DND-41 (cell line): ENCODE data around the gene SNRNP70.

Experiments
- EZH2 ChIP-seq: IDR thresholded peaks from 3 replicates; pipeline ENCODE4 v1.6.1; 2012; ENCODE audit warnings: borderline replicate concordance, low read depth, mild to moderate bottlenecking, moderate library complexity, low read length, inconsistent platforms; ENCODE audit not compliant: severe bottlenecking
- TF ChIP-seq, protein P1 (sequence below): IDR thresholded peaks from 2 replicates; pipeline ENCODE4 v1.5.1; 2012; ENCODE audit warnings: borderline replicate concordance, low read length, moderate library complexity, mild to moderate bottlenecking; ENCODE audit not compliant: poor library complexity, severe bottlenecking; ENCODE audit errors: extremely low read depth

DNA sequence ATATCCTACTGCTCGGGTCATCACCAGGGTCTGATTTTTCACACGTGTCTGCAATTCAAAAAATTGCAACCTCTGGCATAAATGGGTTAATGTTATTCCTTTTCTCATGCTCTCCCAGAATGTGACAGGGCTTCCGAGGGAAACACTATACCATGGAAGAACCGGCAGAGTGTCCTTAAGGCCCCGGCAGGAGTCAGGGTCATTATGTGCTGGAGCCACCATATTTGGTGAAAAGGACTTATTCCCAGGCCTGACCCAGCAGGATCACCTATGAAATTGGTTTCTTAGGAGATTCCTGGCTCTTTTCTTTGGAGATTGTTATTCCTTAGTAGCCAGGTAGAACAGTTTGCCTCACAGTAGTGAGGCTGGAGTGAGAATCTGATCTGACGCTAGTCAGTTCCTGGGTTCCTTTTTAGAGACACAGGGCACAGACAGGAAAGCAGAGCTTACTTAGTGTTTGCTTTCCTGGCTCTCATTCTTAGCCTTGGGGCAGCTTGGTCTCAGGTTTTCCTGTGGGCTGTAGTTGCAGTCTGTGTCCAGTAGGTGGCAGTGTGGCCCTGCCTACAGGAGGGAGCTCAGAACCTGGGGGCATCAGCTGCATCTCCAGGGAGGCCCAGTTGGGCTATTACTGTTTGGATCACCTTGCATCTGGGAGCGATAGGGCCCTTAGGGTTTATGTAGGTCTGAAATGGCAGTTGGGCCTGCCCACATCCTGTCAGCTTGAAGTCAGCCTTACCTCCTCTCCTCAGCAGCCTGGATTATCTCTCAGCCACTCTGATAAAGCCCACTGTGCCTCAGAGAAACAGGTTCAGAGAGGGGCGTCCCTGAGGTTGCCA, 12.4 kb downstream of the SNRNP70 start:
- TF ChIP-seq, protein P1, sequence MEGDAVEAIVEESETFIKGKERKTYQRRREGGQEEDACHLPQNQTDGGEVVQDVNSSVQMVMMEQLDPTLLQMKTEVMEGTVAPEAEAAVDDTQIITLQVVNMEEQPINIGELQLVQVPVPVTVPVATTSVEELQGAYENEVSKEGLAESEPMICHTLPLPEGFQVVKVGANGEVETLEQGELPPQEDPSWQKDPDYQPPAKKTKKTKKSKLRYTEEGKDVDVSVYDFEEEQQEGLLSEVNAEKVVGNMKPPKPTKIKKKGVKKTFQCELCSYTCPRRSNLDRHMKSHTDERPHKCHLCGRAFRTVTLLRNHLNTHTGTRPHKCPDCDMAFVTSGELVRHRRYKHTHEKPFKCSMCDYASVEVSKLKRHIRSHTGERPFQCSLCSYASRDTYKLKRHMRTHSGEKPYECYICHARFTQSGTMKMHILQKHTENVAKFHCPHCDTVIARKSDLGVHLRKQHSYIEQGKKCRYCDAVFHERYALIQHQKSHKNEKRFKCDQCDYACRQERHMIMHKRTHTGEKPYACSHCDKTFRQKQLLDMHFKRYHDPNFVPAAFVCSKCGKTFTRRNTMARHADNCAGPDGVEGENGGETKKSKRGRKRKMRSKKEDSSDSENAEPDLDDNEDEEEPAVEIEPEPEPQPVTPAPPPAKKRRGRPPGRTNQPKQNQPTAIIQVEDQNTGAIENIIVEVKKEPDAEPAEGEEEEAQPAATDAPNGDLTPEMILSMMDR: peak; percentile 100
- no peak for TF ChIP-seq EZH2
